Fibroblast of skin of right quadriceps (primary cell): ENCODE measurements around the gene ISY1.
A peak's percentile ranks its signal among the peaks of the same experiment; 100 is the strongest.
"Not testable (repeated sequence)": the region's sequence is repeated elsewhere in the genome, so short reads cannot be mapped to it uniquely, and the experiment has no call there.

Experiments
- DNase-seq: peaks from one replicate; pipeline ENCODE4 v3.0.0-alpha.2; 2013

ISY1 gene

GRCh38 chr3:129166579-129167332, 5.9 kb upstream of the ISY1 start:
- no peak for DNase-seq

- DNase-seq, result not testable (repeated sequence)
Measured at GRCh38 chr3:129165594-129165993, 4.7 kb upstream of the ISY1 start.

- DNase-seq, result no peak
Measured at GRCh38 chr3:129164500-129164899, 3.6 kb upstream of the ISY1 start.

GRCh38 chr3:129162729-129163579, 2.1 kb upstream of the ISY1 start:
- no peak for DNase-seq

GRCh38 chr3:129161860-129162271, 1.0 kb upstream of the ISY1 start:
- DNase-seq, result peak; percentile 5

- DNase-seq, result no peak
Measured at GRCh38 chr3:129144786-129145185, 16.1 kb downstream of the ISY1 start.

GRCh38 chr3:129141011-129141410, 19.9 kb downstream of the ISY1 start:
- DNase-seq, result not testable (repeated sequence)

- no peak for DNase-seq
Measured at GRCh38 chr3:129139911-129140310, 21.0 kb downstream of the ISY1 start.

- DNase-seq, result not testable (repeated sequence)
Measured at GRCh38 chr3:129136275-129136674, 24.6 kb downstream of the ISY1 start.

GRCh38 chr3:129132097-129132866, 28.6 kb downstream of the ISY1 start:
- DNase-seq, result no peak

GRCh38 chr3:129131465-129132088, 29.3 kb downstream of the ISY1 start:
- DNase-seq, result no peak

- DNase-seq, result no peak
Measured at GRCh38 chr3:129130291-129130813, 30.5 kb downstream of the ISY1 start.

- no peak for DNase-seq
Measured at GRCh38 chr3:129128357-129129155, 32.3 kb downstream of the ISY1 start.

- no peak for DNase-seq
Measured at GRCh38 chr3:129126726-129127280, 34.1 kb downstream of the ISY1 start.

- DNase-seq, result peak; percentile 67
Measured at GRCh38 chr3:129123314-129124060, 37.4 kb downstream of the ISY1 start.

- DNase-seq, result no peak
Measured at GRCh38 chr3:129122412-129123011, 38.4 kb downstream of the ISY1 start.

- peak; percentile 75 for DNase-seq
Measured at GRCh38 chr3:129121792-129122411, 39.0 kb downstream of the ISY1 start, which contains the start of gene RAB43. TSS of gene RAB43 (minus strand) at chr3:129121804. CDS start at chr3:129121489, 315 bp downstream.

- DNase-seq, result no peak
Measured at GRCh38 chr3:129121016-129121791, 39.7 kb downstream of the ISY1 start.
